Kidney capillary endothelial cell (primary cell): Measurements from ENCODE around the gene PRR33.
A peak's percentile ranks its signal among the peaks of the same experiment; 100 is the strongest.
"Not testable (repeated sequence)": the region's sequence is repeated elsewhere in the genome, so short reads cannot be mapped to it uniquely, and the experiment has no call there.

Experiments
- DNase-seq: peaks from one replicate; pipeline ENCODE4 v3.0.0-alpha.2; 2018; ENCODE audit warnings: low spot score

Gene PRR33

GRCh38 chr11:1875093-1875850 lies 16.4 kb downstream of the PRR33 start:
- no peak for DNase-seq

GRCh38 chr11:1874441-1875092 lies 17.1 kb downstream of the PRR33 start:
- not testable (repeated sequence) for DNase-seq

DNA sequence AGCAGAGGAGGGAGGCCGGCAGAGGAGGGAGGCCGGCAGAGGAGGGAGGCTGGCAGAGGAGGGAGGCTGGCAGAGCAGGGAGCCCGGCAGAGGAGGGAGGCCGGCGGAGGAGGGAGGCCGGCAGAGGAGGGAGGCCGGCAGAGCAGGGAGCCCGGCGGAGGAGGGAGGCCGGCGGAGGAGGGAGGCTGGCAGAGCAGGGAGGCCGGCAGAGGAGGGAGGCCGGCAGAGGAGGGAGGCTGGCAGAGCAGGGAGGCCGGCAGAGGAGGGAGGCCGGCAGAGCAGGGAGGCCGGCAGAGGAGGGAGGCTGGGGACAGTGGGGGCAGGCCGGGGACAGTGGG lies 17.9 kb downstream of the PRR33 start:
- not testable (repeated sequence) for DNase-seq

DNA sequence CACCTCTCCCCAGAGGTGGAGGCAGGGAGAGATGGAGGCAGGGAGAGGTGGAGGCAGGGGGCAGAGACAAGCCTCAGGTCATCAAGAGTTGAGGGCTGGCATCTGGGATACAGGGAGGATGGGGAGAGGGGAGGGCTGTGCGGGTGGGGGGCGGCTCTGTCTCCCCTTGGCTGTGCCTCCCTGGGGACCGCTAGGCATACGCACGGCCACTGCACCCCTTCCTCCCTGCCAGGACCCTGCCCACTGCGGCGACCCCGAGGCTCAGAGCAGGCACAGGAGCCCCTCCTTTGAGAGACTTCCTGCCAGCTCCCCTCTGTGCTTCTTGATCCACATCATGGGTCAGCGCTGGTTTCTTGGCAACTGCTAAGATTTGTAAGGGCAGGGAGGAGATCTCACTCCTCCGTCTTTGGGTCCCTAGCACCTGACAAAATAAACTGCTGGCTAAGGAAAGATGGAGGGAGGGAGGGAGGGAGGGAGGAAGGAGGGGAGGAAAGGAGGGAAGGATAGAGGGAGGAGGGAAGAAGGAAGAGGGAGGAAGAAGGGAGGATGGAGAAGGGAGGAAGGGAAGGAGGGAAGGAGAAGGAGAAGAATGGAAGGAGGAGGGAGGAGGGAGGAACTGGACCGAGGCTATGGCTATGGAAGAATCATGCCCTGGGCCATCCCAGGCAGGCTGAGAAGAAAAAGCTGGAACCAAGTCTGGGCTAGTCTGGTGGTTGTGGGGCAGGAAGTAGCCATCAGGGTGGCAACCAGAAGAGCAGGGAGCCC lies 18.5 kb downstream of the PRR33 start:
- no peak for DNase-seq

DNA sequence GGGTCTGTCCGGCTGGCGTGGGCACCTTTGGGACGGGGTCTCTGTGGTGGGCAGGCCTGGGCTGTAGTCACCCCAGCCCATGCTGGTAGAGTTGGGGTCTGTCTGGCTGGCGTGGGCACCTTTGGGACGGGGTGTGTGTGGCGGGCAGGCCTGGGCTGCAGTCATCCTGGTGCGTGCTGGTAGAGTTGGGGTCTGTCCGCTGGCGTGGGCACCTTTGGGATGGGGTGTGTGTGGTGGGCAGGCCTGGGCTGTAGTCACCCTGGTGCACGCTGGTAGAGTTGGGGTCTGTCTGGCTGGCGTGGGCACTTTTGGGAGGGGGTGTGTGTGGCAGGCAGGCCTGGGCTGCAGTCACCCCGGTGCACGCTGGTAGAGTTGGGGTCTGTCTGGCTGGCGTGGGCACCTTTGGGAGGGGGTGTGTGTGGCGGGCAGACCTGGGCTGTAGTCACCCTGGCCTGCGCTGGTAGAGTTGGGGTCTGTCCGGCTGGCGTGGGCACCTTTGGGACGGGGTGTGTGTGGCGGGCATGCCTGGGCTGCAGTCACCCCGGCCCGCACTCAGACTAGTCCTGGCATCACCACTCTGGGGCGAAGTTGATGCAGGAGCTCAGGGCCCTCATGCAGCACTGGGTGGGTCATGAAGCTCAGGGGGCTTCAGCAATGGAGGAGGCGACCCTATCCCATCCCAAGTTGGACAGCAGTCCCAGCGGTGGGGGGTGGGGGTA lies 19.3 kb downstream of the PRR33 start:
- no peak for DNase-seq

GRCh38 chr11:1871531-1871930 lies 20.2 kb downstream of the PRR33 start:
- DNase-seq: no peak

- DNase-seq: no peak
Observed at GRCh38 chr11:1870721-1871466, 20.8 kb downstream of the PRR33 start.

DNA sequence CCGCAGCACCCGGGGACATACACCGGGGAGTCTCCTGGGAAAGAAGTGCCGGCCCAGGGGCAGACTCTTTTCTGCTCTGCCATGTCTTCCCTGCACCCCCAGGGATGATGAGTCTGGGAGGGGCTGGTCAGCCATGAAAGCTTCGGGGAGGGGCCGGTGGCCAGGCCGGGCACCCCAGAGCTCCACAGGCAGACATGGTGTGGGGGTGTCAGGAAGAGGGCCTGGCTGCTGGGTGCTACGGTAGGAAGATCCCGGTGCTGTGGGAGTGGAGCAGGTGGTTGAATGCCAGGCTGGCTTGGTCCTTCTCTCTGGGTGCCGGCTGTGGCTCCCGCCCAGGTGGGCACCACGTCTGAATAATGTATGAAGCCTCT lies 21.4 kb downstream of the PRR33 start:
- no peak for DNase-seq

- no peak for DNase-seq
Observed at GRCh38 chr11:1869427-1870325, 22.0 kb downstream of the PRR33 start.

- DNase-seq: no peak
Observed at GRCh38 chr11:1868636-1869291, 22.9 kb downstream of the PRR33 start.

DNA sequence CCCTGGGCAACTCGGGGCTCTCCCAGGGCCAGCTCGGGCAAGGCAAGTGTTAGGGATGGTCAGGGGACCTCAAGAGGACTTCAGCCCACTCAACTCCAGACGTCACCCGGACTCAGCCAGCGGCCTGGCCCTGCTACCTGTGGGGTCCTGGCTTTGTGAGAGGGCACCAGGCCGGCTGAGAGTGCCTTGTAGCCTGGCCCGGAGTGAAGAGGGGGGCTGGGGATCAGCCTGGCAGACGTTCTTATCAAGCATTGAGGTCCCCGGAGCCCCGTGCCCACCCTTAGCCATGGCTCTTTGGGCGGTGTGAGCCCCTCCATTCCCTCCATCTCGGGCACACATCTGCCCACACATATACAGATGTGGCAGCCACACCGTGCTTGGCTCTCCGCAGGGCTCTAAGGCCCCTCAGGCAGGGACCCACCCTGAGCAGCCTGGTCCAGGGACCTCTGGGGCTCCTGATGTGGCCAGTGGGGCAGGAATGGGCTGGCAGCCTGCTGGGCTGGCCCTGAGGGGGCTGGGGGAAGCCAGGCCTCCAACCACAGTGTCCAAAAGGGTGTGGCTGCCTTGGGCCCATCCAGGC lies 23.5 kb downstream of the PRR33 start:
- no peak for DNase-seq

GRCh38 chr11:1867381-1867780 lies 24.3 kb downstream of the PRR33 start:
- no peak for DNase-seq

DNA sequence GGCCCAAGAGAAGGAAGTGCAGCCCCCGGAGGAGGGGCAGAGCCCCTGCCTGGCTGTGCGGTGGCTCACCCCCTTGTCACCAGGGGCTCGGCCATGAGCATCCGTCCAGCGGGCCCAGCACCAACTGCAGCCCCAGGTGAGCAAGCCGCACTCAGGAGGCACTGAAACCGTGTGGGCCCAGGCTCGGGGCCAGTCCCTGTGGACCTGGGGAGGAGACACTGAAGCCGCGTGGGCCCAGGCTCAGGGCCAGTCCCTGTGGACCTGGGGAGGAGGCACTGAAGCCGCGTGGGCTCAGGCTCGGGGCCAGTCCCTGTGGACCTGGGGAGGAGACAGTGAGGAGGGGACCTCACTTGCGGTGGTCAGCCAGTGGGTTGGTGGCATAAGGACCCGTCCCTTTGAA lies 24.9 kb downstream of the PRR33 start:
- DNase-seq: no peak

DNA sequence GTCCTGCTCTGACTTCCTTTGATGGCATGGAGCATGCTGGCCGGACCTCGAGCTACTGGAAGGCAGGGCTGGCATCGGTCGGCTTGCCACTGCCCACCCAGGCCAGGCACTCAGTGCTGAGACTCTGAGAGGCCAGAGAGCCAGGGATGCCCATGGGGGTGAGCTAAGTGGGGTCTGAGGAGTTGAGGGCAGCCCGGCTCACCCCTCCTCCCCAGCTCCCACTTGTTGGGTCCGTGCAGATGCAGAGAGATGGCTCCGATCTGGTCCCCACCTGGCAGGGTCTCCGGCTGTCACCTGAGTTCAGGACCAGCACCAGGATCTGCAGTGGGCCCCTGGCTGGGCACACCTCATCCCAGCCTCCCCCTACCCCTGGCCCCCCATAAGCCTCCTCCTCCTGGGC lies 25.5 kb downstream of the PRR33 start:
- no peak for DNase-seq

DNA sequence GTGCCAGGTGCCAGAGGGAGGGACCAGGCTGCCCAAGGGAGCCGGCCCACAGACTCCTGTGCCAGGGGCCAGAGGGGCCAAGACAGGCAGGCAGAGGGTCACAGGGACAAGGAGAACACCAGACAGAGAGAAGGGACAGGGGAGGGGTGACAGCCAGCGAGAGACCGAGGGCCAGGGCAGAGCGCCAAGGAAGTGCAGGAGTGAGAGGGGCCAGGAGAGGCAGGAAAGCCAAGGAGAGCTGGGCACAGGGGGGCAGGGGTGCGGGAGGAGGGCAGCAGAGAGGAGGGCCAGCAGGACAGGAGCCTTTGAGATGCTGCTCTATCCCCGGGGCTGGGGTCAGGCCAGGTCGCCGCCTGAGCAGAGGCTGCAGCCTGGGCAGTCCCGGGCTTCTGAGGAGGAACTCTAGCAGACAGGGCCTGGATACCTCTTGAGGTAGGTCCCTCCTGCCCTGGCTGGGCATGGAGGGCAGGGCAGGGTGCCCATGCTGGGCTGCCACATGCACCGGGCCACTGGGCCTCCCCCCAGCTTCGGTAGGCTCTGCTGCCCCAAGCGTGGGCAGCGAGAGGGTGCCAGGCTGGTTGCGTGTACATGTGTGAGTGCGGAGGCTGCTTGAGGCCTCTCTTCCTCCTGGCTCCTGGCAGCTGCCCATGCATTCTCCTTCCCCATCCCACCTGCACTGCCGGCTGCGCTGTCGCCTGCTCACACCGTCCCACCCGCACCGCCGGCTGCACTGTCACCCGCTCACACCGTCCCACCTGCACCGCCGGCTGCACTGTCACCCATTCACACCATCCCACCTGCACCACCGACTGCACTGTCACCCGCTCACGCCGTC lies 26.6 kb downstream of the PRR33 start:
- no peak for DNase-seq

DNA sequence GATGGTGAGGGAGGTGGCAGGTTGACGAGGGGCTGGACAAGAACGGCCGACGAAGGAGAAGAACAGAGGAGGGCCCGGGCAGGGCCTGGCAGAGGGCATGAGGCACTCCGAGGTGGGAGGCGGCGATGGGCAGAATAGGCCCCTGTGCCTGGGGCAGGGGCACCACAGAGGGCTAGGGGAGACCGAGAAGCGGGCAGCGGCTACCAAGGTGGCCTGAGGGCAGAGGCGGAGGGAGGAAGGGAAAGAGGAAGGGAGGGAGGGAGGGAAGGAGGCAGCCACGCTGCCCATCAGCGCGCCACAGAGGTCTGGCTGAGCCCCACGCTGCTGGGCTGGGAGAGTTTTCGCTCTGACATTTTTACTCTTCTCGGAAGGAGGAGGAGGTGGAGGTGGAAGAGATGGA lies 27.5 kb downstream of the PRR33 start:
- no peak for DNase-seq

DNA sequence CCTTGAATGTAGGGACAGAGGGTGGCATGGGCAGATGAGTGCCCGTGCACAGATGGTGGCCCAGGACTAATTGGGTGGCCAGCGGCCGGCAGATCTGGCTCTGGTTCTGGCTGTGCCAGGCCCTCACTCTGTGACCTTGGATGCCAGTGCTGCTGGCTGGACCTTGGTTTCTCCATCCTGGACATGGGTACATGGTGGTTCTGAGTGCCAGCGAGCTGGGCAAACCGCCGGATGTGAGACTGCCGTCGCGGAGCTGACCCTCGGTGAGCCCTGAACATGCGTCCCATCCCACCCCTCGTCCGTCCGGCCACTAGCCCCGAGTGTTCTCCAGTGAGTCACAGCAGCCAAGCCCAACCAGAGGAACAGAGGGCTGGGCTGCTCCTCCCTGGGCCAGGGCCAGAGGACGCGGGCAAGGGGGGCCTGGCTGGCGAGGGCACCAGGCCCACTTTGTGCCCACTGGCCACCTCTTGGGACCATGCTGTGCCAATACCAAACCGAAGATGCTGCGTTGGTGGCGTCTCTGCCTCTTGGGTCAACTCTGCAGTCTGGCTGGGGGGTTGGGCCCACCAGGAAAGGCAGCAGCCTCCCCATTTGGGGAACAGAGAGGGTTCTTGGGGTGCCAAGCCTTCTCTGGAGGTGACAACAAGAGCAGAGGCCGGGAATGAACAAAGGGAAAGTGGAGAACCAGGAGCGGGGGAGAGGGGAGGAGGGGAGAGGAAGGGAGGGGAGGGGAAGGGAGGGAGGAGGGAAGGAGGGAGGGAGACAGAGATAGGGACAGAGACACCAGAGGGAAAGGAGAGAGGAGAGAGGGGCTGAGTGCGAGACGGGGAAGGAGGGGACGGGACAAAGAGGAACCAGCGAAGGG lies 28.1 kb downstream of the PRR33 start:
- DNase-seq: peak; percentile 89
